GM21619 (cell line): Measurements from ENCODE around the gene PKIG.

ENCODE experiments used
- ATAC-seq: cut with Tn5 transposase; IDR thresholded peaks from one replicate; pipeline ENCODE4 v1.9.1; 2021; ENCODE audit not compliant: unreplicated experiment

The PKIG gene

GRCh38 chr20:44615876-44616603, 33.7 kb downstream of the PKIG start:
- no peak for ATAC-seq

GRCh38 chr20:44616604-44616964, 34.2 kb downstream of the PKIG start:
- no peak for ATAC-seq

- ATAC-seq: no peak
Observed at GRCh38 chr20:44618318-44618731, 35.9 kb downstream of the PKIG start.

GRCh38 chr20:44619294-44619693, 36.9 kb downstream of the PKIG start:
- ATAC-seq: no peak

- no peak for ATAC-seq
Observed at GRCh38 chr20:44620030-44620429, 37.7 kb downstream of the PKIG start.

GRCh38 chr20:44621325-44621724, 38.9 kb downstream of the PKIG start:
- ATAC-seq: no peak

- ATAC-seq: no peak
Observed at GRCh38 chr20:44621939-44622338, 39.6 kb downstream of the PKIG start.

- no peak for ATAC-seq
Observed at GRCh38 chr20:44622501-44623270, 40.3 kb downstream of the PKIG start.

GRCh38 chr20:44624152-44624551, 41.8 kb downstream of the PKIG start:
- no peak for ATAC-seq

GRCh38 chr20:44624743-44625271, 42.4 kb downstream of the PKIG start:
- ATAC-seq: no peak

- ATAC-seq: no peak
Observed at GRCh38 chr20:44625361-44625760, 43.0 kb downstream of the PKIG start.

- no peak for ATAC-seq
Observed at GRCh38 chr20:44626278-44626677, 43.9 kb downstream of the PKIG start.

GRCh38 chr20:44627364-44628010, 45.1 kb downstream of the PKIG start:
- ATAC-seq: no peak

- no peak for ATAC-seq
Observed at GRCh38 chr20:44629017-44629385, 46.6 kb downstream of the PKIG start.

GRCh38 chr20:44629542-44629941, 47.2 kb downstream of the PKIG start:
- no peak for ATAC-seq

- ATAC-seq: no peak
Observed at GRCh38 chr20:44630297-44630696, 47.9 kb downstream of the PKIG start.

- ATAC-seq: no peak
Observed at GRCh38 chr20:44632103-44632752, 49.8 kb downstream of the PKIG start.

- ATAC-seq: no peak
Observed at GRCh38 chr20:44633187-44633810, 50.9 kb downstream of the PKIG start.

GRCh38 chr20:44633872-44634600, 51.7 kb downstream of the PKIG start:
- ATAC-seq: no peak

GRCh38 chr20:44635877-44636276, 53.5 kb downstream of the PKIG start:
- ATAC-seq: no peak
